SIG-M5 (cell line): ENCODE data around the gene TGFB1I1.
"Not testable (repeated sequence)": the region's sequence is repeated elsewhere in the genome, so short reads cannot be mapped to it uniquely, and the experiment has no call there.

Experiments used
- DNase-seq: peaks from one replicate; lab custom pipeline; 2025; lab: John Stamatoyannopoulos, UW

TGFB1I1 gene

DNA sequence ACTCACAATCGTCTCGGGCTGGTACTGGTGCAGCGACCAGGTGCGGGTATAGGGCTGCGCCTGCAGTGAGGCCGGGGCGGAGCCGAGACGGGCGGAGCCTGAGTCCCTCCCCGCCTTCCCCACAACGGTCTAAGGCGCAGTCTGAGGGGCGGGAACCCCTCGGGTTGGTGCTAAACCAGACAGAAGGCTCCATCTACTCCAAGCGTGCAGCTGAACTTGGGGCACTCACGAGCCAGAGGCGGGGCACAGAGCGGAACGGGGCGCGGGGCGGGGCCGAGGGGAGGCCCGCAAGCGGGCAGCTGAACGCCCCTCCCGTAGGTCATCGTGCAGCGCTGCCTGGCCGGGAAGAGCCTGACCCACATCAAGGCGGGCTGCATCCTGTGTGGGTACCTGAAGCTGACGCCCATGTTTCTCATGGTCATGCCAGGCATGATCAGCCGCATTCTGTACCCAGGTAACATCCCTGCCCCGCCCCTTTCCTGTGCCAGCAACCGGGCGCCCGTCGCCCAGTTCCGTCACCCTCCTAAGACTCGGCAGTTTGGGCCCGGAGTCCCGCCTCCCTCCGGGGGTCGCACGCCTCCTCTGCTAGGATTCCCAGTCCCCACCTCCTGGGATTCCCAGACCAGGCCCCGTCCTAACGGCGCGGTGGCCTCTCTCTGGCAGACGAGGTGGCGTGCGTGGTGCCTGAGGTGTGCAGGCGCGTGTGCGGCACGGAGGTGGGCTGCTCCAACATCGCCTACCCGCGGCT lies 15.9 kb downstream of the TGFB1I1 start:
- no peak for DNase-seq

- DNase-seq, result no peak
Measured at GRCh38 chr16:31488468-31489297, 16.7 kb downstream of the TGFB1I1 start.

- no peak for DNase-seq
Measured at GRCh38 chr16:31489298-31489564, 17.3 kb downstream of the TGFB1I1 start.

GRCh38 chr16:31489616-31490584 lies 17.9 kb downstream of the TGFB1I1 start:
- no peak for DNase-seq

DNA sequence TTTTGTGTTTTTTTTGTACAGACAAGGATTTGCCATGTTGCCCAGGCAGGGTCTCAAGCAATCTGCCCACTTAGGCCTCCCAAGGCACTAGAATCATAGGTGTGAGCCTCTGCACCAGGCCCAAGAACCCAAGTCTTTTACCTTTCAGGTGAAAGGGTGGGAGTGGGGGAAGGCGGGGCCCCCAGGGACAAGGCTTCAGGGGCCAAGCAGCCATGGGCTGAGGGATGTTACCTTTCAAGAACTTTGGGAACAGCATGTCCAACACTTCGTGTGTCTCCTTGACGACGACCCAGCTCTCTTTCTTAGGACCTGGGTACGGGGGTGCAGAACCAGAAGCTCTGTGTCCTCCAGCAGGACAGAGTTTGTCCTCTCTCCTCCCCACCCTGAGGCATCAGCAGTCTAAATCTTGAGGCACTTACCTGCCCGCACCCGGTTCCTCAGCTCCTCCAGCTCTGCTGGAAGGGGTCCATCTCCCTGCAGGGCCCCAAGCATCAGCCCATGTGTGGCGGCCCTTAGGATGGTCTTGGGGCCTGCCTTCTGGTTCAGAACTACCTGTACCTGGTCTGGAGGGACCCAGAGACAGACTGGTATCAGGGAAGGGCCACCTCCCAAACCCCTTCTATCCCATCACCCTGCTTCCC lies 19.9 kb downstream of the TGFB1I1 start:
- DNase-seq, result no peak

GRCh38 chr16:31493506-31494125 lies 21.7 kb downstream of the TGFB1I1 start:
- no peak for DNase-seq

DNA sequence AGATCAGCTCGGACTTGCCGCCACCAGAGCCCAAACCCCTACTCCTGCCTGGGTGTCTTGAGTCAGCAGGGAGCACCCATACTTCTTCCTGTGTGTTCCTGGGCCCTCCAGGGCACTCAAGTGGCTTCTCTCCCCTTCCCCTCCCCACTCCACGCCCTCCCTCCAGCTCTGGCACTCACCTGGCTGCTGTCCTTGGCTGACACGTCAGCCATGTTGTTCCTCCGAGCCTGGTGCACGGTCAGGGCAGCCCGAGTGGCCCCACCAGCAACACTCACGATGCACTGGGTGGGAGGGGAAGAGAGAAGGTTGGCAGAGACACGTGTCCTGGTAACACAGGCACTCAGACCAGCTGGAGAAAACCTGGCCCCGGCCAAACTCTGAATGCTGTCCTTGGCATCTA lies 24.7 kb downstream of the TGFB1I1 start:
- no peak for DNase-seq

GRCh38 chr16:31498493-31498892 lies 26.5 kb downstream of the TGFB1I1 start:
- no peak for DNase-seq

- no peak for DNase-seq
Measured at GRCh38 chr16:31499928-31500327, 28.0 kb downstream of the TGFB1I1 start.

- no peak for DNase-seq
Measured at GRCh38 chr16:31501226-31501965, 29.4 kb downstream of the TGFB1I1 start.

- DNase-seq, result no peak
Measured at GRCh38 chr16:31501966-31502348, 30.0 kb downstream of the TGFB1I1 start.

DNA sequence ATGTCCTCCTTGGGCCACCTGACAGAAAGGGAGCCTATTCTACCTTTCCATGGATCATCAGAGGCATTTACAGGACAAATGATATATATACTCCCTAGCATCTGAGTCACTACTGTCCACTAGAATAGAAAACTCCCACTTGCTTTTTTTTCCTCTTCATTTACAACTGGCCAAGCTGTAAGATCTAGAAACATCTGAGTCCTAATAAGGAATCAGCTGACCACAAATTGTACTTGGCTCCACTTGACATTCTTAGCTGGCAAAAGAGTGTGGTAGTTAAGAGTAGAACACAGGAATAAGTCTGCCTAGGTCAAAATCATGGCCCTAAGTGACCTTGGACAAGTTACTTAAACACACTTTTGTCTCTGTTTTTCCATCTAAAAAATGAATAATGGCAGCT lies 31.0 kb downstream of the TGFB1I1 start:
- no peak for DNase-seq

DNA sequence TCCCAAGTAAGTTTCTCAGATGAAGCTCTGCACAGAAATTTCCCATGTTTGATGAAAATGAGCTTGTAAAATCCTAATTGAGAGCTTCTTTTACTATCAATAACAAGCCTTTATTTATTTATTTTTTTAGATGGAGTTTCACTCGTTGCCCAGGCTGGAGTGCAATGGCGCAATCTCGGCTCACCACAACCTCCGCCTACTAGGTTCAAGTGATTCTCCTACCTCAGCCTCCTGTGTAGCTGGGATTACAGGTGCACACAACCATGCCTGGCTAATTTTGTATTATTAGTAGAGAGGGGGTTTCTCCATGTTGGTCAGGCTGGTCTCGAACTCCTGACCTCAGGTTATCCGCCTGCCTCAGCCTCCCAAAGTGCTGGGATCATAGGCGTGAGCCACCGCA lies 31.6 kb downstream of the TGFB1I1 start:
- not testable (repeated sequence) for DNase-seq

- no peak for DNase-seq
Measured at GRCh38 chr16:31504159-31504558, 32.2 kb downstream of the TGFB1I1 start.

- no peak for DNase-seq
Measured at GRCh38 chr16:31505483-31505882, 33.5 kb downstream of the TGFB1I1 start.

DNA sequence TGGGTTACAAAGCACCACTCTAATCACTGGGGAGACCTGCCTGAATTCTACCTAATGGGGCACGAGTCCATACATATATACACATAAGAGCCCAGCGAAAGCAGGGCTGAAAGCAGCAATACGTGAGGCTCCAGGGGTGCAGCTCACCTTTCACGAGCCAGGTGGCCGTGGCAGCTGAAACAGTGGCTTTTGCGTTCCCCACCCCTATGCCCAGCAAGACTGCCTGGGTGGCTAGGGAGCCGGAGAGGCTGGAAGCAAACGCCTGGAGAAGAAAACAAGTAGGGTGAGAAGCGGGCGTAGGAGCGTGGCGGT lies 35.6 kb downstream of the TGFB1I1 start:
- no peak for DNase-seq

GRCh38 chr16:31507929-31508705 lies 36.2 kb downstream of the TGFB1I1 start, which contains the start of gene RUSF1:
Gene RUSF1 (minus strand): TSS chr16:31508391. CDS start chr16:31508373, 18 bp downstream.
- DNase-seq, result no peak

DNA sequence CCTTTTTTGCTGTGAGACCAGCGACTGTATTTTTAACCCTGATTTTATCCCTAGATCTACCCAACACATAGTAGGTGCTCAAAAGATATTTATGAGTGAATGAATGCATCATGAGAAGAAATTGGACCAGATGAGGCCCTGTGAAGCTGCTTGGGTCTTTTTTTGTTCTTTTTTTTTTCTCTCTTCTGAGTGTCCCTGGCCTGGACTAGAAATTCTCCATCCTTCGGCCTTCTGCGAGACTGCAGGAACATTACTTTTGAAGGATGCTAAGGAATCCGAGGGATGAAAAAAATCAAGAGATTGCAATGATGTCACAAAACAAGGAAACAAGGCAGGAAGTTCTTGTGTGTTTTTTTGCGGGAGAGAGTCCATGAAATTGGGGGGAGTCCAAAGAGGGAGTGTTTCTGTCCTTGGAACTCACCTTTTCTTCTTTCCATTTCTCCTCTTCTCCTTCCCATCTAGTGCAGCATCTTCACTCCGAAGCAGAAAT lies 36.8 kb downstream of the TGFB1I1 start:
- no peak for DNase-seq

GRCh38 chr16:31513126-31513525 lies 41.2 kb downstream of the TGFB1I1 start:
- DNase-seq, result no peak

- DNase-seq, result no peak
Measured at GRCh38 chr16:31513884-31514283, 41.9 kb downstream of the TGFB1I1 start.
